Neuronal stem cell (in vitro differentiated cells): ENCODE data around the gene MRPS9.

Experiments used
- DNase-seq: peaks from one replicate; pipeline ENCODE4 v3.0.0-alpha.2; 2013; ENCODE audit warnings: low spot score
- H2AFZ ChIP-seq: one replicate; pipeline ENCODE4 v1.6.1; 2013; ENCODE audit warnings: mild to moderate bottlenecking, low read length, inconsistent platforms
- H2AK5ac ChIP-seq: 2 replicates; pipeline ENCODE4 v1.6.1; 2013; ENCODE audit warnings: low read depth, mild to moderate bottlenecking, inconsistent platforms, low read length, moderate library complexity, mixed read lengths
- H2BK120ac ChIP-seq: 2 replicates; pipeline ENCODE4 v1.6.1; 2013; ENCODE audit warnings: low read depth, mild to moderate bottlenecking, inconsistent platforms, low read length, moderate library complexity, mixed read lengths
- H2BK12ac ChIP-seq: one replicate; pipeline ENCODE4 v1.6.1; 2013; ENCODE audit warnings: low read length, inconsistent platforms
- H2BK15ac ChIP-seq: 2 replicates; pipeline ENCODE4 v1.6.1; 2013; ENCODE audit warnings: mild to moderate bottlenecking, low read length, inconsistent platforms, mixed read lengths
- H2BK5ac ChIP-seq: one replicate; pipeline ENCODE4 v1.6.1; 2013; ENCODE audit warnings: inconsistent platforms, mild to moderate bottlenecking, low read length, moderate library complexity
- H3K14ac ChIP-seq: one replicate; pipeline ENCODE4 v1.6.1; 2013; ENCODE audit warnings: low read length, inconsistent platforms
- H3K18ac ChIP-seq: 2 replicates; pipeline ENCODE4 v1.6.1; 2013; ENCODE audit warnings: low read length, inconsistent platforms
- H3K23ac ChIP-seq: 2 replicates; pipeline ENCODE4 v1.6.1; 2013; ENCODE audit warnings: low read depth, mild to moderate bottlenecking, mixed read lengths, low read length, inconsistent platforms; ENCODE audit not compliant: poor library complexity
- H3K27ac ChIP-seq: replicated peaks from 3 replicates; pipeline ENCODE4 v1.5.1; 2013; ENCODE audit warnings: low read length, inconsistent platforms
- H3K27me3 ChIP-seq, 3 experiments: 2 replicates each; pipeline ENCODE4 v1.6.1; 2013; ENCODE audit warnings: low read length in 3 of 3, mild to moderate bottlenecking in 2 of 3, inconsistent platforms in 1 of 3, low read depth in 1 of 3, mixed read lengths in 1 of 3, moderate library complexity in 1 of 3; ENCODE audit not compliant: control insufficient read depth in 3 of 3, insufficient read depth in 3 of 3
- H3K36me3 ChIP-seq, 2 donors: replicated peaks in 1 of 2; 2 replicates each; pipeline ENCODE4 v1.6.1; 2013; ENCODE audit warnings: low read length in 2 of 2; ENCODE audit not compliant: control insufficient read depth in 2 of 2, insufficient read depth in 2 of 2
- H3K4ac ChIP-seq: 2 replicates; pipeline ENCODE4 v1.6.1; 2013; ENCODE audit warnings: inconsistent platforms, mild to moderate bottlenecking, low read length, moderate library complexity
- H3K4me1 ChIP-seq, 2 donors: 1 replicate in 1 of 2; 2 replicates in 1 of 2; pipeline ENCODE4 v1.6.1; 2013; ENCODE audit warnings: low read length in 2 of 2, low read depth in 1 of 2; ENCODE audit not compliant: control insufficient read depth in 2 of 2, insufficient read depth in 1 of 2
- H3K4me2 ChIP-seq: one replicate; pipeline ENCODE4 v1.6.1; 2013; ENCODE audit warnings: mild to moderate bottlenecking, low read length, inconsistent platforms; ENCODE audit not compliant: insufficient read depth, poor library complexity, severe bottlenecking
- H3K4me3 ChIP-seq, 2 donors: 2 replicates each; pipeline ENCODE4 v1.5.1; 2013; ENCODE audit warnings: low read length in 2 of 2, mild to moderate bottlenecking in 2 of 2, inconsistent platforms in 1 of 2, moderate library complexity in 1 of 2
- H3K79me1 ChIP-seq: one replicate; pipeline ENCODE4 v1.6.1; 2013; ENCODE audit warnings: low read depth, mild to moderate bottlenecking, inconsistent platforms, low read length, moderate library complexity
- H3K9ac ChIP-seq: one replicate; pipeline ENCODE4 v1.6.1; 2013; ENCODE audit warnings: mild to moderate bottlenecking, low read depth, low read length, inconsistent platforms; ENCODE audit not compliant: poor library complexity
- H3K9me3 ChIP-seq, 2 donors: replicated peaks in 1 of 2; 2 replicates each; pipeline versions ENCODE3 to v1.6.1; 2013; ENCODE audit warnings: low read length in 2 of 2, mild to moderate bottlenecking in 2 of 2, inconsistent platforms in 1 of 2, low read depth in 1 of 2, mixed read lengths in 1 of 2, moderate library complexity in 1 of 2; ENCODE audit not compliant: control insufficient read depth in 2 of 2, insufficient read depth in 1 of 2
- H4K8ac ChIP-seq: one replicate; pipeline ENCODE4 v1.6.1; 2013; ENCODE audit warnings: low read depth, mild to moderate bottlenecking, inconsistent platforms, low read length, moderate library complexity
- H4K91ac ChIP-seq: one replicate; pipeline ENCODE4 v1.6.1; 2013; ENCODE audit warnings: low read length, low read depth, mild to moderate bottlenecking, inconsistent platforms; ENCODE audit not compliant: poor library complexity
- WGBS, 2 donors: extraction: QIAGEN DNeasy Blood & Tissue Kit; methylation state at CpG; one replicate each; pipeline ENCODE4 v1.1.7; 2013; ENCODE audit warnings: missing lambda C conversion rate in 2 of 2, mixed read lengths in 1 of 2; ENCODE audit not compliant: insufficient read length in 2 of 2, insufficient replicate concordance in 1 of 2; ENCODE audit errors: extremely low coverage in 2 of 2; 5-methylcytosine and 5-hydroxymethylcytosine counted together

The MRPS9 gene

DNA sequence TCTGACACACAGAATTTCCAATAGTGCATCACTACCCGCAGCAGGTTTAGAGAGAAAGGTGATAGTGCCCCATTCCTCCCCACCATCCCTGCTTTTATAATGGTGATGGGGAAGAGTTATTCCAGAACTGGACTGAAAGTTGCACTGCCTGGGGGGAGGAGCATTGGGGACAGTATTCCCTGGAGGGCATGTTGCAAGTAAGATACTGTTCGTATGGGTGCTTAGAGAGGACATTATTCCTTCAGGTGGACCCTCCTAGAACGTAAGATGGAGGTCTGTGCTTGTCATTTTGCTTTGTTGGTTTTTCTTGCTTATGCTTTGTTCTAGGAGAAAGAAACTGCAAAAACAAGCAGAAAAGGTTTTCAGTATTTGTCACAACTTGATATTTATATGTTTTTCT, 23.7 kb downstream of the MRPS9 start:
- H3K36me3 ChIP-seq: peaks cover 0 to 7% of the 10 kb centered on the region in 2 donors
- no peak overlapping the region for H3K14ac ChIP-seq
- no peaks in the 10 kb centered on the region for H3K27me3 ChIP-seq
- no peak overlapping the region for H3K4ac ChIP-seq
- peaks cover 0 to 4% of the 10 kb centered on the region in 2 donors for H3K4me1 ChIP-seq
- WGBS, 2 donors: no CpG with 5 or more reads among the region's 3 CpGs
- H3K4me3 ChIP-seq: no peak overlapping the region
- no peak overlapping the region for H3K18ac ChIP-seq
- no peak overlapping the region for H2BK120ac ChIP-seq
- H2BK15ac ChIP-seq: no peak overlapping the region
- H2BK12ac ChIP-seq: no peak overlapping the region
- no peak overlapping the region for H2AFZ ChIP-seq
- H3K23ac ChIP-seq: no peak overlapping the region
- H4K91ac ChIP-seq: no peak overlapping the region
- no peak overlapping the region for H3K4me2 ChIP-seq
- peaks cover 0 to 2% of the 10 kb centered on the region in 2 donors for H3K9me3 ChIP-seq
- H2BK5ac ChIP-seq: no peak overlapping the region
- no peaks in the 10 kb centered on the region for H3K79me1 ChIP-seq
- H2AK5ac ChIP-seq: no peak overlapping the region
- no peak overlapping the region for H3K27ac ChIP-seq
- H4K8ac ChIP-seq: no peak overlapping the region
- no peak for DNase-seq
- no peak overlapping the region for H3K9ac ChIP-seq

GRCh38 chr2:105062158-105062557, 24.3 kb downstream of the MRPS9 start:
- Histone ChIP-seq H3K18ac (no peak overlapping the region), H3K36me3 (peaks cover 0 to 7% of the 10 kb centered on the region in 2 donors), H2BK15ac (no peak overlapping the region), H3K4me3 (no peak overlapping the region), H3K4me2 (no peak overlapping the region), H2AK5ac (no peak overlapping the region), H3K79me1 (no peaks in the 10 kb centered on the region), H4K8ac (no peak overlapping the region), H3K14ac (no peak overlapping the region), H2BK120ac (no peak overlapping the region), H3K9me3 (peaks cover 0 to 2% of the 10 kb centered on the region in 2 donors), H3K4me1 (peaks cover 0 to 4% of the 10 kb centered on the region in 2 donors), H2BK12ac (no peak overlapping the region), H4K91ac (no peak overlapping the region), H3K23ac (no peak overlapping the region), H3K9ac (no peak overlapping the region), H2AFZ (no peak overlapping the region), H3K4ac (no peak overlapping the region), H3K27me3 (no peaks in the 10 kb centered on the region), H3K27ac (no peak overlapping the region), H2BK5ac (no peak overlapping the region)
- no CpG with 5 or more reads among the region's 5 CpGs for WGBS, 2 donors
- DNase-seq: no peak

DNA sequence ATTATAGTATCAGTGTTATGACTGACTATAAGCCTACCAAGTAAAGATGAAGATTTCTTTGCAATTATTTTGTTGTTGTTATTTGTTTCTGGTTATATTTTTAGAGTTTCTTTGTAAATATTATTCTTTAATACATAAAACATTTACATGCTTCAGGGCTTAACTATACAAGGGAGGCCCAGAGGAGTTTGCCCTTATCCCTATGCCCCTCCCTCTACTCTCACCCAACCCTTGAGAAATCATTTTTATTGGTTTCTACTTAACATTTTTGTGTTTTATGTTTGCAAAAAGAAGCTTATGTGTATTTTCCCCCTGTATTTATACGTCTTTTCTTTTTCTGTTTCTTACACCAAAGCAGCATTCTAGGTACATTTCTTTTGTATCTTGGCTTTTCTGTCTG, 30.5 kb downstream of the MRPS9 start:
- no peaks in the 10 kb centered on the region for H3K27me3 ChIP-seq
- DNase-seq: no peak
- H2BK12ac ChIP-seq: no peak overlapping the region
- no peak overlapping the region for H2AFZ ChIP-seq
- no peak overlapping the region for H3K4me3 ChIP-seq
- H3K36me3 ChIP-seq: peaks cover 0 to 7% of the 10 kb centered on the region in 2 donors
- H2BK5ac ChIP-seq: no peak overlapping the region
- H3K4me2 ChIP-seq: no peak overlapping the region
- no peak overlapping the region for H3K23ac ChIP-seq
- H3K27ac ChIP-seq: no peak overlapping the region
- no peak overlapping the region for H3K9ac ChIP-seq
- no peak overlapping the region for H3K4ac ChIP-seq
- no peak overlapping the region for H2AK5ac ChIP-seq
- no peak overlapping the region for H3K18ac ChIP-seq
- peaks cover 0 to 8% of the 10 kb centered on the region in 2 donors for H3K4me1 ChIP-seq
- H3K14ac ChIP-seq: no peak overlapping the region
- no peaks in the 10 kb centered on the region for H3K79me1 ChIP-seq
- no peak overlapping the region for H2BK15ac ChIP-seq
- no CpG with 5 or more reads among the region's 1 CpG for WGBS, 2 donors
- no peak overlapping the region for H4K8ac ChIP-seq
- H2BK120ac ChIP-seq: no peak overlapping the region
- H3K9me3 ChIP-seq: peaks cover 0 to 2% of the 10 kb centered on the region in 2 donors
- H4K91ac ChIP-seq: no peak overlapping the region

DNA sequence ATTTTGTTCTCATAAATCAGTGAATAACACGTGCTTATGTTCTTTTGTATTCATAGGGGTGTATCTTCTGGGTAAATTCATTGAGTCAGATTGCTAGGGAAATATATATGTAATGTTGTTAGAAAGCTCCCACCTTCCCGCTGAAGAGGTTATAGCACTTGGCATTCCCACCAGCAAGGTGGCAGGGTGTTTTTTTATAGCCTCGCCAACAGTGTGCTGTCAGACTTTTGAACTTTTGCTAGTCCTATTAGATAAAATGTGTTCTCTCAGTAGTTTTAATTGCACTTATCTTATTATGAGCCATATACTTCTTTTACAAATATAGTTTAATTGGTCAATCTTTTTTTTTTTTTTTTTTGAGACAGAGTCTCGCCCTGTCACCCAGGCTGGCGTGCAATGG, 31.0 kb downstream of the MRPS9 start:
- Histone ChIP-seq H3K4me1 (peaks cover 0 to 8% of the 10 kb centered on the region in 2 donors), H3K36me3 (peaks cover 0 to 7% of the 10 kb centered on the region in 2 donors), H2AK5ac (no peak overlapping the region), H3K4me3 (no peak overlapping the region), H3K9ac (no peak overlapping the region), H2BK120ac (no peak overlapping the region), H3K4ac (no peak overlapping the region), H3K4me2 (no peak overlapping the region), H2AFZ (no peak overlapping the region), H2BK5ac (no peak overlapping the region), H3K14ac (no peak overlapping the region), H4K91ac (no peak overlapping the region), H3K27ac (no peak overlapping the region), H3K18ac (no peak overlapping the region), H4K8ac (no peak overlapping the region), H3K9me3 (peaks cover 0 to 2% of the 10 kb centered on the region in 2 donors), H2BK12ac (no peak overlapping the region), H3K23ac (no peak overlapping the region), H3K27me3 (no peaks in the 10 kb centered on the region), H3K79me1 (no peaks in the 10 kb centered on the region), H2BK15ac (no peak overlapping the region)
- DNase-seq: no peak
- WGBS, 2 donors: no CpG with 5 or more reads among the region's 5 CpGs
